GM21529 (cell line): ENCODE measurements around the gene CXCL6.

Source experiments
- ATAC-seq: cut with Tn5 transposase; IDR thresholded peaks from one replicate; pipeline ENCODE4 v1.9.1; 2021; ENCODE audit not compliant: unreplicated experiment

Gene CXCL6

GRCh38 chr4:73841243-73841925 lies 4.9 kb downstream of the CXCL6 start:
- no peak for ATAC-seq

- ATAC-seq, result no peak
These were observed 6.2 kb downstream of the CXCL6 start for GRCh38 chr4:73842696-73843095.

GRCh38 chr4:73843369-73843768 lies 6.9 kb downstream of the CXCL6 start:
- ATAC-seq, result no peak

GRCh38 chr4:73844345-73844744 lies 7.9 kb downstream of the CXCL6 start:
- ATAC-seq, result no peak

- no peak for ATAC-seq
These were observed 8.3 kb downstream of the CXCL6 start for GRCh38 chr4:73844806-73845205.

- ATAC-seq, result no peak
These were observed 11.2 kb downstream of the CXCL6 start for GRCh38 chr4:73847526-73848182.

- no peak for ATAC-seq
These were observed 11.8 kb downstream of the CXCL6 start for GRCh38 chr4:73848183-73848777.

GRCh38 chr4:73850261-73850970 lies 13.9 kb downstream of the CXCL6 start:
- no peak for ATAC-seq

- ATAC-seq, result no peak
These were observed 14.8 kb downstream of the CXCL6 start for GRCh38 chr4:73851293-73851692.

GRCh38 chr4:73852771-73853170 lies 16.3 kb downstream of the CXCL6 start:
- no peak for ATAC-seq

- no peak for ATAC-seq
These were observed 16.8 kb downstream of the CXCL6 start, which contains the start of gene PF4V1 for GRCh38 chr4:73853246-73853704. Gene PF4V1, plus strand, starts transcription at chr4:73853296. Its CDS starts 67 bp downstream, at chr4:73853363.

- ATAC-seq, result no peak
These were observed 17.4 kb downstream of the CXCL6 start for GRCh38 chr4:73853718-73854473.

GRCh38 chr4:73855406-73855805 lies 18.9 kb downstream of the CXCL6 start:
- ATAC-seq, result no peak

- ATAC-seq, result no peak
These were observed 20.0 kb downstream of the CXCL6 start for GRCh38 chr4:73856518-73856917.

GRCh38 chr4:73859614-73860088 lies 23.2 kb downstream of the CXCL6 start:
- no peak for ATAC-seq

GRCh38 chr4:73860181-73860580 lies 23.7 kb downstream of the CXCL6 start:
- ATAC-seq, result no peak

- ATAC-seq, result no peak
These were observed 24.4 kb downstream of the CXCL6 start for GRCh38 chr4:73860917-73861316.

GRCh38 chr4:73862322-73862721 lies 25.8 kb downstream of the CXCL6 start:
- ATAC-seq, result no peak

GRCh38 chr4:73864365-73864764 lies 27.9 kb downstream of the CXCL6 start:
- ATAC-seq, result no peak

GRCh38 chr4:73864961-73865360 lies 28.5 kb downstream of the CXCL6 start:
- ATAC-seq, result no peak
